H9 (cell line): ENCODE data around the gene DGKG. TPM values are rescaled to one million over a fixed set of nuclear protein-coding genes. Genes with fewer than 3 reads are reported as not detected.
A peak's percentile ranks its signal among the peaks of the same experiment; 100 is the strongest.

Source experiments
- DNase-seq: peaks from one replicate; pipeline ENCODE4 v3.0.0-alpha.2; 2017
- H2AFZ ChIP-seq: one replicate; pipeline ENCODE4 v1.6.1; 2013; ENCODE audit warnings: mild to moderate bottlenecking, low read length, control low read depth, moderate library complexity
- H2AK5ac ChIP-seq: 2 replicates; pipeline ENCODE4 v1.6.1; 2013; ENCODE audit warnings: low read length, control low read depth, mixed read lengths; ENCODE audit not compliant: insufficient read length
- H2BK120ac ChIP-seq: one replicate; pipeline ENCODE4 v1.6.1; 2013; ENCODE audit warnings: low read depth, mild to moderate bottlenecking, low read length, control low read depth, inconsistent platforms; ENCODE audit not compliant: poor library complexity, severe bottlenecking
- H2BK12ac ChIP-seq: 2 replicates; pipeline ENCODE4 v1.6.1; 2013; ENCODE audit warnings: low read length, control low read depth, mixed read lengths, low read depth; ENCODE audit not compliant: insufficient read length
- H2BK15ac ChIP-seq: 2 replicates; pipeline ENCODE4 v1.6.1; 2013; ENCODE audit warnings: low read depth, low read length, control low read depth
- H2BK20ac ChIP-seq: one replicate; pipeline ENCODE4 v1.6.1; 2013; ENCODE audit warnings: low read depth, mild to moderate bottlenecking, low read length, control low read depth, inconsistent platforms; ENCODE audit not compliant: poor library complexity, severe bottlenecking
- H2BK5ac ChIP-seq: 2 replicates; pipeline ENCODE4 v1.6.1; 2013; ENCODE audit warnings: low read length, control low read depth, mixed read lengths; ENCODE audit not compliant: insufficient read length
- H3K14ac ChIP-seq: 2 replicates; pipeline ENCODE4 v1.6.1; 2013; ENCODE audit warnings: low read length, control low read depth; ENCODE audit not compliant: insufficient read depth
- H3K18ac ChIP-seq: 2 replicates; pipeline ENCODE4 v1.6.1; 2013; ENCODE audit warnings: low read depth, mild to moderate bottlenecking, mixed read lengths, low read length, control low read depth; ENCODE audit not compliant: insufficient read length
- H3K23ac ChIP-seq: 2 replicates; pipeline ENCODE4 v1.6.1; 2013; ENCODE audit warnings: low read length, control low read depth, mixed read lengths, low read depth; ENCODE audit not compliant: insufficient read length
- H3K23me2 ChIP-seq: 2 replicates; pipeline ENCODE4 v1.6.1; 2013; ENCODE audit warnings: low read depth, mild to moderate bottlenecking, mixed read lengths, low read length, control low read depth; ENCODE audit not compliant: insufficient read length, poor library complexity, severe bottlenecking
- H3K27ac ChIP-seq: 2 replicates; pipeline ENCODE4 v1.5.1; 2013; ENCODE audit warnings: low read length, control low read depth, mixed read lengths, low read depth; ENCODE audit not compliant: insufficient read length
- H3K27me3 ChIP-seq: 2 replicates; pipeline ENCODE4 v1.6.1; 2013; ENCODE audit warnings: low read length, control low read depth, inconsistent platforms; ENCODE audit not compliant: insufficient read depth
- H3K4ac ChIP-seq: 2 replicates; pipeline ENCODE4 v1.6.1; 2013; ENCODE audit warnings: low read depth, mild to moderate bottlenecking, control low read depth, inconsistent platforms, low read length, moderate library complexity
- H3K4me1 ChIP-seq: 2 replicates; pipeline ENCODE4 v1.6.1; 2013; ENCODE audit warnings: low read length, control low read depth, inconsistent platforms; ENCODE audit not compliant: insufficient read depth
- H3K4me2 ChIP-seq: 2 replicates; pipeline ENCODE4 v1.6.1; 2013; ENCODE audit warnings: low read length, control low read depth, mixed read lengths; ENCODE audit not compliant: insufficient read length, insufficient read depth
- H3K56ac ChIP-seq: 2 replicates; pipeline ENCODE4 v1.6.1; 2013; ENCODE audit warnings: low read depth, mild to moderate bottlenecking, mixed read lengths, low read length, control low read depth; ENCODE audit not compliant: insufficient read length
- H3K79me1 ChIP-seq: 2 replicates; pipeline ENCODE4 v1.6.1; 2013; ENCODE audit warnings: low read depth, mild to moderate bottlenecking, moderate library complexity, low read length, control low read depth, inconsistent platforms; ENCODE audit not compliant: insufficient read depth, poor library complexity, severe bottlenecking
- H3K79me2 ChIP-seq: 2 replicates; pipeline ENCODE4 v1.6.1; 2013; ENCODE audit warnings: low read length, control low read depth, inconsistent platforms; ENCODE audit not compliant: insufficient read depth
- H3K9ac ChIP-seq: 2 replicates; pipeline ENCODE4 v1.6.1; 2013; ENCODE audit warnings: low read length, control low read depth, mixed read lengths; ENCODE audit not compliant: insufficient read length; ENCODE audit errors: extremely low read depth
- H3K9me3 ChIP-seq: one replicate; pipeline ENCODE4 v1.6.1; 2013; ENCODE audit warnings: low read depth, low read length, inconsistent platforms; ENCODE audit not compliant: control insufficient read depth
- H3T11ph ChIP-seq: one replicate; pipeline ENCODE4 v1.6.1; 2013; ENCODE audit warnings: mild to moderate bottlenecking, low read length, control low read depth, inconsistent platforms
- H4K20me1 ChIP-seq: one replicate; pipeline ENCODE4 v1.6.1; 2013; ENCODE audit not compliant: control insufficient read depth, insufficient read length, insufficient read depth
- H4K5ac ChIP-seq: 2 replicates; pipeline ENCODE4 v1.6.1; 2013; ENCODE audit warnings: low read depth, mild to moderate bottlenecking, mixed read lengths, low read length, control low read depth; ENCODE audit not compliant: insufficient read length
- H4K8ac ChIP-seq: replicated peaks from 2 replicates; pipeline ENCODE4 v1.6.1; 2013; ENCODE audit warnings: low read length, control low read depth, mixed read lengths, low read depth; ENCODE audit not compliant: insufficient read length
- H4K91ac ChIP-seq: 2 replicates; pipeline ENCODE4 v1.6.1; 2013; ENCODE audit warnings: low read depth, mild to moderate bottlenecking, moderate library complexity, mixed read lengths, low read length, control low read depth; ENCODE audit not compliant: insufficient read length
- H3K27ac Mint-ChIP-seq, 3 experiments: 2 replicates in 2 of 3; 3 replicates in 1 of 3; pipeline ENCODE4 v1.8.0; 2020 to 2021; ENCODE audit warnings: mixed read lengths in 3 of 3, mild to moderate bottlenecking in 1 of 3, moderate library complexity in 1 of 3
- H3K27me3 Mint-ChIP-seq: 2 replicates; pipeline ENCODE4 v1.8.0; 2021; ENCODE audit warnings: low read depth, mild to moderate bottlenecking, moderate library complexity, mixed read lengths
- H3K36me3 Mint-ChIP-seq, 3 experiments: 2 replicates in 2 of 3; 3 replicates in 1 of 3; pipeline ENCODE4 v1.8.0; 2020 to 2021; ENCODE audit warnings: low read depth in 3 of 3, mixed read lengths in 3 of 3; ENCODE audit not compliant: insufficient read depth in 1 of 3
- H3K4me1 Mint-ChIP-seq, 2 experiments: 2 replicates each; pipeline ENCODE4 v1.8.0; 2020; ENCODE audit warnings: mixed read lengths in 2 of 2
- H3K4me3 Mint-ChIP-seq, 2 experiments: 2 replicates in 1 of 2; 3 replicates in 1 of 2; pipeline ENCODE4 v1.8.0; 2020 to 2021; ENCODE audit warnings: mild to moderate bottlenecking in 2 of 2, mixed read lengths in 2 of 2, moderate library complexity in 1 of 2
- H3K9me3 Mint-ChIP-seq, 2 experiments: 2 replicates in 1 of 2; 3 replicates in 1 of 2; pipeline ENCODE4 v1.8.0; 2020; ENCODE audit warnings: mild to moderate bottlenecking in 2 of 2, mixed read lengths in 2 of 2, moderate library complexity in 1 of 2
- CTCF ChIP-seq: fragments of 200-600 bp; sonication (generic); conservative IDR thresholded peaks from 3 replicates; pipeline ENCODE4 v1.8.0; 2021; ENCODE audit warnings: antibody characterized with exemption, mild to moderate bottlenecking
- WGBS: extraction: QIAGEN DNeasy Blood & Tissue Kit; methylation state at CpG from one replicate; pipeline ENCODE4 v1.1.7; 2013; ENCODE audit warnings: missing lambda C conversion rate, low lambda C conversion rate, mixed read lengths; ENCODE audit not compliant: insufficient read length; ENCODE audit errors: extremely low coverage; 5-methylcytosine and 5-hydroxymethylcytosine counted together
- total RNA-seq: library from RNA; stranded (reverse); gene quantifications from 2 replicates; pipeline ENCODE4 v1.2.1, GENCODE V29; 2021

Gene DGKG
- total RNA-seq, 1 experiment from 2014 or later, result not detected

- Histone ChIP-seq H3T11ph (no peak overlapping the region), H2BK20ac (no peak overlapping the region), H2BK5ac (no peak overlapping the region), H2BK120ac (no peak overlapping the region), H3K23me2 (peaks cover 18% of the 10 kb centered on the region), H3K79me1 (no peaks in the 10 kb centered on the region), H3K4me1 (no peaks in the 10 kb centered on the region), H3K4ac (no peak overlapping the region), H2AFZ (no peak overlapping the region), H3K56ac (no peak overlapping the region), H3K23ac (no peak overlapping the region), H3K79me2 (no peaks in the 10 kb centered on the region), H2BK15ac (no peak overlapping the region), H2AK5ac (no peak overlapping the region), H4K5ac (no peak overlapping the region), H4K8ac (no peak overlapping the region), H2BK12ac (no peak overlapping the region), H3K14ac (no peak overlapping the region), H3K9ac (no peak overlapping the region), H3K27ac (no peak overlapping the region), H3K9me3 (no peaks in the 10 kb centered on the region), H4K20me1 (no peaks in the 10 kb centered on the region), H3K4me2 (peak overlapping the region; percentile 78), H3K18ac (no peak overlapping the region), H4K91ac (no peak overlapping the region), H3K27me3 (peaks cover 39% of the 10 kb centered on the region; the same call in 1 of the 2 replicates)
- H3K9me3 Mint-ChIP-seq, result no peaks in the 10 kb centered on the region
- H3K4me3 Mint-ChIP-seq, result peak overlapping the region; percentile 54 to 84
- DNase-seq, result no peak
- peaks cover 12 to 15% of the 10 kb centered on the region in 2 experiments for H3K4me1 Mint-ChIP-seq
- H3K27ac Mint-ChIP-seq, result no peak overlapping the region
- WGBS, result no CpG with 5 or more reads among the region's 26 CpGs
- TF ChIP-seq CTCF, result no peak
- H3K36me3 Mint-ChIP-seq, result no peaks in the 10 kb centered on the region
- H3K27me3 Mint-ChIP-seq, result peaks cover 97% of the 10 kb centered on the region
Measured at GRCh38 chr3:186361246-186361761, 730 bp downstream of the DGKG start.
